NOMO-1 treated with DMSO at 0.1 percent for 48 hours (cell line): Measurements from ENCODE around the gene VWA8.
"Not testable (repeated sequence)": the region's sequence is repeated elsewhere in the genome, so short reads cannot be mapped to it uniquely, and the experiment has no call there.

Experiments used
- DNase-seq: peaks from one replicate; lab custom pipeline; 2025; ENCODE audit not compliant: unreplicated experiment; lab: John Stamatoyannopoulos, UW

VWA8 gene

GRCh38 chr13:41651413-41652058 is 309.4 kb downstream of the VWA8 start:
- peak; percentile 11 for DNase-seq

- DNase-seq, result no peak
Measured at GRCh38 chr13:41650706-41651105, 310.2 kb downstream of the VWA8 start.

GRCh38 chr13:41649659-41650058 is 311.2 kb downstream of the VWA8 start:
- no peak for DNase-seq

- DNase-seq, result no peak
Measured at GRCh38 chr13:41648314-41648935, 312.5 kb downstream of the VWA8 start.

- DNase-seq, result not testable (repeated sequence)
Measured at GRCh38 chr13:41647699-41648313, 313.1 kb downstream of the VWA8 start.

GRCh38 chr13:41645331-41645730 is 315.6 kb downstream of the VWA8 start:
- peak; percentile 47 for DNase-seq

GRCh38 chr13:41644742-41645141 is 316.2 kb downstream of the VWA8 start:
- no peak for DNase-seq

GRCh38 chr13:41643507-41643906 is 317.4 kb downstream of the VWA8 start:
- no peak for DNase-seq

- DNase-seq, result no peak
Measured at GRCh38 chr13:41641961-41642360, 318.9 kb downstream of the VWA8 start.

GRCh38 chr13:41641429-41641828 is 319.5 kb downstream of the VWA8 start:
- DNase-seq, result no peak

GRCh38 chr13:41639955-41640780 is 320.7 kb downstream of the VWA8 start:
- DNase-seq, result peak; percentile 68

GRCh38 chr13:41639237-41639904 is 321.5 kb downstream of the VWA8 start:
- DNase-seq, result no peak

- no peak for DNase-seq
Measured at GRCh38 chr13:41637586-41637985, 323.3 kb downstream of the VWA8 start.

GRCh38 chr13:41637032-41637431 is 323.9 kb downstream of the VWA8 start:
- DNase-seq, result not testable (repeated sequence)

GRCh38 chr13:41636590-41636989 is 324.3 kb downstream of the VWA8 start:
- not testable (repeated sequence) for DNase-seq

- DNase-seq, result no peak
Measured at GRCh38 chr13:41634407-41634806, 326.5 kb downstream of the VWA8 start.

GRCh38 chr13:41633776-41634175 is 327.1 kb downstream of the VWA8 start:
- peak; percentile 6 for DNase-seq

GRCh38 chr13:41631296-41631965 is 329.5 kb downstream of the VWA8 start:
- DNase-seq, result no peak

- no peak for DNase-seq
Measured at GRCh38 chr13:41627425-41627824, 333.5 kb downstream of the VWA8 start.

- DNase-seq, result no peak
Measured at GRCh38 chr13:41624041-41624440, 336.9 kb downstream of the VWA8 start.
